HG03039 (cell line): ENCODE measurements around the gene MICALL1.

Experiments
- ATAC-seq: cut with Tn5 transposase; IDR thresholded peaks from one replicate; pipeline ENCODE4 v1.9.1; 2021; ENCODE audit warnings: mild to moderate bottlenecking, moderate library complexity; ENCODE audit not compliant: unreplicated experiment

Gene MICALL1

GRCh38 chr22:37905534-37906363 is at the start of gene MICALL1:
TSS of gene MICALL1 (plus strand) at chr22:37906297. CDS start at chr22:37906423, 126 bp downstream.
- ATAC-seq, result no peak

- ATAC-seq, result no peak
Measured at GRCh38 chr22:37860796-37861421, 45.2 kb upstream of the MICALL1 start.

- no peak for ATAC-seq
Measured at GRCh38 chr22:37862570-37863325, 43.3 kb upstream of the MICALL1 start.

- ATAC-seq, result no peak
Measured at GRCh38 chr22:37865510-37865909, 40.6 kb upstream of the MICALL1 start.

GRCh38 chr22:37870273-37870672 is 35.8 kb upstream of the MICALL1 start:
- no peak for ATAC-seq

GRCh38 chr22:37880668-37881440 is 25.2 kb upstream of the MICALL1 start:
- ATAC-seq, result no peak

- ATAC-seq, result no peak
Measured at GRCh38 chr22:37884420-37884819, 21.7 kb upstream of the MICALL1 start.

- no peak for ATAC-seq
Measured at GRCh38 chr22:37887584-37888378, 18.3 kb upstream of the MICALL1 start.

GRCh38 chr22:37891926-37892325 is 14.2 kb upstream of the MICALL1 start:
- ATAC-seq, result no peak

- ATAC-seq, result no peak
Measured at GRCh38 chr22:37892566-37893335, 13.3 kb upstream of the MICALL1 start.

GRCh38 chr22:37893583-37893983 is 12.5 kb upstream of the MICALL1 start:
- no peak for ATAC-seq

- ATAC-seq, result no peak
Measured at GRCh38 chr22:37894939-37895670, 11.0 kb upstream of the MICALL1 start.

- ATAC-seq, result no peak
Measured at GRCh38 chr22:37896181-37896592, 9.9 kb upstream of the MICALL1 start.

- ATAC-seq, result no peak
Measured at GRCh38 chr22:37896939-37897338, 9.2 kb upstream of the MICALL1 start.

GRCh38 chr22:37897807-37898206 is 8.3 kb upstream of the MICALL1 start:
- ATAC-seq, result no peak

- no peak for ATAC-seq
Measured at GRCh38 chr22:37898441-37899181, 7.5 kb upstream of the MICALL1 start.

GRCh38 chr22:37904572-37905533 is 1.2 kb upstream of the MICALL1 start:
- no peak for ATAC-seq
